ENCODE data around the gene ANO7.

ANO7 gene

DNA sequence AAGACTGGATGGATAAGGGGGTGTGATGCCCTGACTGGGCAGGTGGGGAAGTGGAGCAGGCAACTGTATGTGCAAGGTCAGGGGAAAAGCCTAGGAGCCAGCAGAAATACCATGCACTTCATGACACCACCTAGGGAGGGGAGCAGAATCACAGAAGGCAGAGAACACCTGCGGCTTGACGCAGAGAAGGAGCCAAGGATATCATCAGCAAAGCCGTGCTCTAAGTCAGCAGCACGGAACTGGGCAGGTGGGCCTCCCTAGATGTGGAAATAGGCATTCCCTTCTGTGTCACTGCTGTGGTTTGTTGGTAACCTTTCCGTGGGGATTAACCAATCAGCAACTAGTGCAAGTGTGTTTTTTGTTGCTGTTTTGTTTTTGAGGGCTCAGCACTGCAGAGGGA is 85.7 kb downstream of the ANO7 start:
- DNase-seq (ENCODE audit: insufficient read length, low spot score) = no peak

More for the DNA sequence above, 85.7 kb downstream of the ANO7 start:
- FAIRE-seq = no peak
- TF ChIP-seq, protein P1, sequence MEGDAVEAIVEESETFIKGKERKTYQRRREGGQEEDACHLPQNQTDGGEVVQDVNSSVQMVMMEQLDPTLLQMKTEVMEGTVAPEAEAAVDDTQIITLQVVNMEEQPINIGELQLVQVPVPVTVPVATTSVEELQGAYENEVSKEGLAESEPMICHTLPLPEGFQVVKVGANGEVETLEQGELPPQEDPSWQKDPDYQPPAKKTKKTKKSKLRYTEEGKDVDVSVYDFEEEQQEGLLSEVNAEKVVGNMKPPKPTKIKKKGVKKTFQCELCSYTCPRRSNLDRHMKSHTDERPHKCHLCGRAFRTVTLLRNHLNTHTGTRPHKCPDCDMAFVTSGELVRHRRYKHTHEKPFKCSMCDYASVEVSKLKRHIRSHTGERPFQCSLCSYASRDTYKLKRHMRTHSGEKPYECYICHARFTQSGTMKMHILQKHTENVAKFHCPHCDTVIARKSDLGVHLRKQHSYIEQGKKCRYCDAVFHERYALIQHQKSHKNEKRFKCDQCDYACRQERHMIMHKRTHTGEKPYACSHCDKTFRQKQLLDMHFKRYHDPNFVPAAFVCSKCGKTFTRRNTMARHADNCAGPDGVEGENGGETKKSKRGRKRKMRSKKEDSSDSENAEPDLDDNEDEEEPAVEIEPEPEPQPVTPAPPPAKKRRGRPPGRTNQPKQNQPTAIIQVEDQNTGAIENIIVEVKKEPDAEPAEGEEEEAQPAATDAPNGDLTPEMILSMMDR (IDR thresholded peaks at IDR 0.05; ENCODE audit: insufficient read depth, missing control alignments) = no peak

Measured in D721Med (cell line).